NT2/D1 (cell line): ENCODE measurements around the gene ASS1.

Experiments
- YY1 ChIP-seq: IDR thresholded peaks from 2 replicates; pipeline ENCODE4 v1.6.1; 2011; ENCODE audit not compliant: insufficient read length, insufficient read depth
- ZNF274 ChIP-seq: IDR thresholded peaks from 2 replicates; pipeline ENCODE4 v1.6.1; 2011; ENCODE audit warnings: mild to moderate bottlenecking, low read depth, low read length

DNA sequence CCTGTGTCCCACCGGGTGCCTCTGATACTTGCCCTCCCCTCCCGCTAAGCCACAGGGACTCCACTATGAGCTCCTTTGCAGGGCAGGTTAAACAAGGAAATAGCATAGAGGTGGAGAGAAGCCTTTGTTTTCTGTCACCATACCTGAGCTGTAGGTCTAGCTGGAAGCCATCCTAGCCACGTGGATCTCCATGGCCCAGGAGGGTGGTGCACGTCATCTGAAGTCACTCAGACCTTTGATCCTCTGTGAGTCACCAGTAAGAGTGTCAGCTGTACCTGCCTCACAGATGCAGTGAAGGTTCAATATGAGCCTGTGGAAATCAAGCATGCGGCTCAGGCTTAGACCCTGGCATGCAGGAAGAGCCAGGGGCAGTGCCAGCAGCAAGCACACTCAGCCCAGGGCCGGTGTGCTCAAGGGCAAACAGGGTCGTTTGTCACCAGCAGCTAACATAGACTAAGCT, 55.1 kb downstream of the ASS1 start:
- TF ChIP-seq YY1 (no peak), ZNF274 (no peak)
